Natural killer cell treated with Interleukin-12 subunit alpha and Interleukin-12 subunit beta and Interleukin-15 and Interleukin-18, amount 100 ng/mL, for 72 hours (primary cell): ENCODE measurements around the gene PTH1R. TPM values are rescaled to one million over a fixed set of nuclear protein-coding genes. Genes with fewer than 3 reads are reported as not detected.

Experiments used
- ATAC-seq, 2 donors: fragments of 150-1000 bp; cut with Tn5 transposase in 1 of 2; sonication (Bioruptor Pico), chemical (Tn5 transposase) in 1 of 2; 2 replicates each; pipeline ENCODE4 v1.10.0; 2021
- DNase-seq: peaks from one replicate; pipeline ENCODE4 v3.0.0; 2022; ENCODE audit warnings: low spot score
- H3K27ac Mint-ChIP-seq, 2 donors: 1 replicate in 1 of 2; 2 replicates in 1 of 2; pipeline ENCODE4 v1.8.0; 2022; ENCODE audit warnings: mixed read lengths in 2 of 2, mild to moderate bottlenecking in 1 of 2, moderate library complexity in 1 of 2
- H3K27me3 Mint-ChIP-seq, 2 donors: 1 replicate in 1 of 2; 2 replicates in 1 of 2; pipeline ENCODE4 v1.8.0; 2022; ENCODE audit warnings: mixed read lengths in 2 of 2
- H3K36me3 Mint-ChIP-seq: one replicate; pipeline ENCODE4 v1.8.0; 2022; ENCODE audit warnings: mixed read lengths
- H3K4me1 Mint-ChIP-seq, 2 donors: 1 replicate in 1 of 2; 2 replicates in 1 of 2; pipeline ENCODE4 v1.8.0; 2022; ENCODE audit warnings: low read depth in 2 of 2, mixed read lengths in 2 of 2, mild to moderate bottlenecking in 1 of 2
- H3K4me3 Mint-ChIP-seq: one replicate; pipeline ENCODE4 v1.8.0; 2022; ENCODE audit warnings: mixed read lengths
- H3K9me3 Mint-ChIP-seq: 2 replicates; pipeline ENCODE4 v1.8.0; 2022; ENCODE audit warnings: mixed read lengths
- total RNA-seq, 2 donors: library from RNA; stranded (reverse); gene quantifications; one replicate each; pipeline ENCODE4 v1.2.3, GENCODE V29; 2022

Gene PTH1R
- total RNA-seq, 2 donors from 2014 or later = not detected

- ATAC-seq (no peak), DNase-seq (no peak)
Observed at GRCh38 chr3:46874430-46874829, 3.1 kb upstream of the PTH1R start.

GRCh38 chr3:46875560-46875959 lies 2.0 kb upstream of the PTH1R start:
- peaks cover 15 to 17% of the 10 kb centered on the region in 2 donors for H3K4me1 Mint-ChIP-seq
- no peaks in the 10 kb centered on the region for H3K36me3 Mint-ChIP-seq
- H3K9me3 Mint-ChIP-seq = no peaks in the 10 kb centered on the region
- H3K4me3 Mint-ChIP-seq = no peak overlapping the region
- no peak overlapping the region for H3K27ac Mint-ChIP-seq
- DNase-seq (no peak), ATAC-seq (no peak)
- H3K27me3 Mint-ChIP-seq = peaks cover 9 to 15% of the 10 kb centered on the region in 2 donors

More at GRCh38 chr3:46874430-46874829, 3.1 kb upstream of the PTH1R start:
- Mint-ChIP-seq H3K36me3 (no peaks in the 10 kb centered on the region), H3K9me3 (no peaks in the 10 kb centered on the region), H3K4me3 (no peak overlapping the region), H3K27ac (no peak overlapping the region), H3K4me1 (peaks cover 8 to 10% of the 10 kb centered on the region in 2 donors), H3K27me3 (peaks cover 2 to 13% of the 10 kb centered on the region in 2 donors)

GRCh38 chr3:46876313-46877300 lies 914 bp upstream of the PTH1R start:
- no peak overlapping the region for H3K27ac Mint-ChIP-seq
- DNase-seq (no peak), ATAC-seq (no peak)
- peaks cover 15 to 20% of the 10 kb centered on the region in 2 donors for H3K4me1 Mint-ChIP-seq
- no peak overlapping the region for H3K4me3 Mint-ChIP-seq
- peaks cover 11 to 12% of the 10 kb centered on the region in 2 donors for H3K27me3 Mint-ChIP-seq
- H3K9me3 Mint-ChIP-seq = no peaks in the 10 kb centered on the region
- no peaks in the 10 kb centered on the region for H3K36me3 Mint-ChIP-seq

- peaks cover 15 to 20% of the 10 kb centered on the region in 2 donors for H3K4me1 Mint-ChIP-seq
- H3K9me3 Mint-ChIP-seq = no peaks in the 10 kb centered on the region
- ATAC-seq = peak in 1 of 2 donors; percentile 29
- no peak for DNase-seq
- H3K36me3 Mint-ChIP-seq = no peaks in the 10 kb centered on the region
- H3K27me3 Mint-ChIP-seq = peaks cover 15 to 17% of the 10 kb centered on the region in 2 donors
- H3K4me3 Mint-ChIP-seq = no peak overlapping the region
- H3K27ac Mint-ChIP-seq = no peak overlapping the region
Observed at GRCh38 chr3:46878781-46879436, 1.4 kb downstream of the PTH1R start.

- Mint-ChIP-seq H3K9me3 (no peaks in the 10 kb centered on the region), H3K4me3 (peak overlapping the region; percentile 35), H3K27ac (no peak overlapping the region), H3K27me3 (peaks cover 27 to 28% of the 10 kb centered on the region in 2 donors), H3K36me3 (no peaks in the 10 kb centered on the region), H3K4me1 (peaks cover 15 to 20% of the 10 kb centered on the region in 2 donors)
- no peak for ATAC-seq
- no peak for DNase-seq
Observed at GRCh38 chr3:46880884-46881595, 3.5 kb downstream of the PTH1R start.

GRCh38 chr3:46881596-46882376 lies 4.3 kb downstream of the PTH1R start:
- Mint-ChIP-seq H3K36me3 (no peaks in the 10 kb centered on the region), H3K27ac (no peak overlapping the region), H3K4me3 (peak overlapping the region; percentile 67), H3K27me3 (peaks cover 27 to 28% of the 10 kb centered on the region in 2 donors), H3K4me1 (peaks cover 15 to 20% of the 10 kb centered on the region in 2 donors), H3K9me3 (no peaks in the 10 kb centered on the region)
- DNase-seq (no peak), ATAC-seq (peak; percentile 21 to 32)

GRCh38 chr3:46882377-46883053 lies 5.0 kb downstream of the PTH1R start:
- Mint-ChIP-seq H3K27me3 (peaks cover 27 to 28% of the 10 kb centered on the region in 2 donors), H3K36me3 (no peaks in the 10 kb centered on the region), H3K4me3 (peak overlapping the region; percentile 63), H3K27ac (no peak overlapping the region), H3K4me1 (peaks cover 15 to 20% of the 10 kb centered on the region in 2 donors), H3K9me3 (no peaks in the 10 kb centered on the region)
- DNase-seq (no peak), ATAC-seq (peak in 1 of 2 donors; percentile 43)

GRCh38 chr3:46883054-46883829 lies 5.7 kb downstream of the PTH1R start:
- H3K27me3 Mint-ChIP-seq = peaks cover 28% of the 10 kb centered on the region in 2 donors
- peaks cover 15 to 18% of the 10 kb centered on the region in 2 donors for H3K4me1 Mint-ChIP-seq
- H3K27ac Mint-ChIP-seq = no peak overlapping the region
- no peak for DNase-seq
- peak overlapping the region; percentile 27 for H3K4me3 Mint-ChIP-seq
- no peaks in the 10 kb centered on the region for H3K9me3 Mint-ChIP-seq
- no peaks in the 10 kb centered on the region for H3K36me3 Mint-ChIP-seq
- ATAC-seq = peak; percentile 34 to 60

GRCh38 chr3:46883830-46884185 lies 6.3 kb downstream of the PTH1R start:
- no peaks in the 10 kb centered on the region for H3K9me3 Mint-ChIP-seq
- no peak for ATAC-seq
- no peaks in the 10 kb centered on the region for H3K36me3 Mint-ChIP-seq
- H3K4me3 Mint-ChIP-seq = peak overlapping the region; percentile 27
- H3K4me1 Mint-ChIP-seq = peaks cover 14 to 15% of the 10 kb centered on the region in 2 donors
- H3K27me3 Mint-ChIP-seq = peaks cover 28 to 29% of the 10 kb centered on the region in 2 donors
- DNase-seq = no peak
- H3K27ac Mint-ChIP-seq = no peak overlapping the region

- Mint-ChIP-seq H3K4me1 (peaks cover 8 to 9% of the 10 kb centered on the region in 2 donors), H3K27ac (no peak overlapping the region), H3K9me3 (no peaks in the 10 kb centered on the region), H3K27me3 (peaks cover 27 to 28% of the 10 kb centered on the region in 2 donors), H3K4me3 (no peak overlapping the region), H3K36me3 (no peaks in the 10 kb centered on the region)
- no peak for ATAC-seq
- DNase-seq = no peak
Observed at GRCh38 chr3:46884427-46884826, 6.9 kb downstream of the PTH1R start.

GRCh38 chr3:46884929-46885328 lies 7.4 kb downstream of the PTH1R start:
- H3K36me3 Mint-ChIP-seq = no peaks in the 10 kb centered on the region
- H3K27ac Mint-ChIP-seq = no peak overlapping the region
- H3K27me3 Mint-ChIP-seq = peaks cover 26% of the 10 kb centered on the region in 2 donors
- DNase-seq (no peak), ATAC-seq (no peak)
- peaks cover 7 to 9% of the 10 kb centered on the region in 2 donors for H3K4me1 Mint-ChIP-seq
- peak overlapping the region; percentile 5 for H3K4me3 Mint-ChIP-seq
- no peaks in the 10 kb centered on the region for H3K9me3 Mint-ChIP-seq

GRCh38 chr3:46885612-46886011 lies 8.1 kb downstream of the PTH1R start:
- Mint-ChIP-seq H3K27ac (no peak overlapping the region), H3K4me1 (peaks cover 0 to 2% of the 10 kb centered on the region in 2 donors), H3K36me3 (no peaks in the 10 kb centered on the region), H3K27me3 (peaks cover 19% of the 10 kb centered on the region in 2 donors), H3K4me3 (no peak overlapping the region), H3K9me3 (no peaks in the 10 kb centered on the region)
- no peak for ATAC-seq
- DNase-seq = no peak
